HepG2 (cell line): ENCODE measurements around the gene PIGX. TPM values are rescaled to one million over a fixed set of nuclear protein-coding genes. Genes with fewer than 3 reads are reported as not detected.

Experiments
- ATAC-seq: fragments of 200-7000 bp; cut with Tn5 transposase; 3 replicates; pipeline ENCODE4 v1.9.1; 2020; ENCODE audit warnings: mild to moderate bottlenecking, moderate library complexity
- BruUV-seq: library from RNA; stranded (reverse); fragments of 400-500 nt; replicated peaks from 2 replicates; lab custom pipeline; 2021; lab: Mats Ljungman, UMichigan
- CTCF ChIA-PET: fragments of 300-600 bp; formaldehyde crosslinking; extraction: SDS; loops from one replicate; lab custom pipeline; 2021; ENCODE audit warnings: low total read pairs, inconsistent platforms, low intra/inter-chr PET ratio; lab: Yijun Ruan, JAX
- POLR2A ChIA-PET: fragments of 350-600 bp; sonication (Branson Sonifier 250); formaldehyde crosslinking; loops from one replicate; lab custom pipeline; 2020; ENCODE audit warnings: antibody characterized with exemption, inconsistent platforms; lab: Yijun Ruan, JAX
- DNase-seq: peaks from one replicate; pipeline ENCODE4 v3.0.0-alpha.2; 2015; ENCODE audit warnings: low spot score
- FAIRE-seq: peaks from 3 replicates; lab custom pipeline; 2011; peaks lifted over from hg19 to GRCh38; lab: Jason Lieb, UNC
- H2AFZ ChIP-seq: one replicate; pipeline ENCODE4 v1.6.1; 2011; ENCODE audit warnings: low read length, inconsistent platforms
- H3K27ac ChIP-seq: fragments of 300-600 bp; 3 replicates; pipeline ENCODE4 v1.8.0; 2011; ENCODE audit warnings: mixed run types, mild to moderate bottlenecking, mixed read lengths, low read length, inconsistent platforms; ENCODE audit not compliant: insufficient read depth; ENCODE audit errors: extremely low read length
- H3K27me3 ChIP-seq, 2 experiments: fragments of 200-600 bp in 1 of 2; 2 replicates in 1 of 2; 3 replicates in 1 of 2; pipeline versions ENCODE4 v1.6.0 to v1.8.0; 2011; ENCODE audit warnings: low read length in 2 of 2, mild to moderate bottlenecking in 2 of 2, moderate library complexity in 2 of 2, inconsistent platforms in 1 of 2; ENCODE audit not compliant: insufficient read depth in 2 of 2, control insufficient read depth in 1 of 2
- H3K36me3 ChIP-seq, 2 experiments: fragments of 200-600 bp in 1 of 2; replicated peaks in 1 of 2; 2 replicates in 1 of 2; 3 replicates in 1 of 2; pipeline versions ENCODE4 v1.5.1 to v1.8.0; 2011; ENCODE audit warnings: low read length in 2 of 2, inconsistent platforms in 1 of 2; ENCODE audit not compliant: insufficient read depth in 2 of 2, control insufficient read depth in 1 of 2
- H3K4me1 ChIP-seq: 2 replicates; pipeline ENCODE4 v1.5.1; 2012; ENCODE audit warnings: low read length, inconsistent platforms; ENCODE audit not compliant: insufficient read depth
- H3K4me2 ChIP-seq: 2 replicates; pipeline ENCODE4 v1.6.0; 2011; ENCODE audit warnings: low read depth, low read length, inconsistent platforms
- H3K4me3 ChIP-seq, 3 experiments: fragments of 200-600 bp in 1 of 3; sonication (generic), shearing (Covaris generic) in 1 of 3; replicated peaks in 1 of 3; 2 replicates each; pipeline ENCODE4 v1.5.1; 2011 to 2016; ENCODE audit warnings: low read length in 3 of 3, inconsistent platforms in 2 of 3, low read depth in 2 of 3, mild to moderate bottlenecking in 2 of 3, control low read depth in 1 of 3, mixed read lengths in 1 of 3; ENCODE audit not compliant: insufficient read depth in 1 of 3
- H3K79me2 ChIP-seq: one replicate; pipeline ENCODE4 v1.6.1; 2011; ENCODE audit warnings: low read length, inconsistent platforms; ENCODE audit not compliant: insufficient read depth
- H3K9ac ChIP-seq: 2 replicates; pipeline ENCODE4 v1.6.0; 2011; ENCODE audit warnings: mild to moderate bottlenecking, low read depth, low read length, inconsistent platforms; ENCODE audit not compliant: insufficient read depth
- H3K9me3 ChIP-seq: 2 replicates; pipeline ENCODE4 v1.5.1; 2012; ENCODE audit warnings: mild to moderate bottlenecking, low read length
- H4K20me1 ChIP-seq: 2 replicates; pipeline ENCODE4 v1.6.0; 2011; ENCODE audit warnings: inconsistent platforms, mild to moderate bottlenecking, low read length, moderate library complexity; ENCODE audit not compliant: insufficient read depth
- KDM6A ChIP-seq: IDR thresholded peaks from 2 replicates; pipeline ENCODE4 v1.6.1; 2016; ENCODE audit warnings: low read depth
- NAIF1 ChIP-seq: sonication (generic); formaldehyde crosslinking; IDR thresholded peaks from 2 replicates; pipeline ENCODE4 v1.5.0; 2020; ENCODE audit warnings: mild to moderate bottlenecking, missing genetic modification reagents, borderline replicate concordance
- RBFOX2 ChIP-seq: fragments of 200-400 bp; formaldehyde crosslinking; IDR thresholded peaks from 2 replicates; pipeline ENCODE4 v1.6.1; 2017; ENCODE audit warnings: low read depth, mild to moderate bottlenecking, low read length
- ZBTB26 ChIP-seq: IDR thresholded peaks from 2 replicates; pipeline ENCODE4 v1.6.1; 2016; ENCODE audit warnings: missing compliant biosample characterization, missing genetic modification reagents, borderline replicate concordance
- ZMAT5 ChIP-seq: sonication (generic); formaldehyde crosslinking; IDR thresholded peaks from 2 replicates; pipeline ENCODE4 v1.5.0; 2020; ENCODE audit warnings: mild to moderate bottlenecking, low read depth, missing genetic modification reagents, borderline replicate concordance
- ZNF407 ChIP-seq: sonication (generic); formaldehyde crosslinking; IDR thresholded peaks from one replicate; pipeline ENCODE4 v1.5.1; 2020; ENCODE audit warnings: mild to moderate bottlenecking, missing genetic modification reagents; ENCODE audit errors: not compliant biosample characterization
- ZNF713 ChIP-seq: sonication (generic); formaldehyde crosslinking; IDR thresholded peaks from 2 replicates; pipeline ENCODE4 v1.4.0; 2020; ENCODE audit warnings: mild to moderate bottlenecking, missing genetic modification reagents
- ZSCAN30 ChIP-seq: sonication (generic); formaldehyde crosslinking; IDR thresholded peaks from 2 replicates; pipeline ENCODE4 v1.5.0; 2020; ENCODE audit warnings: mild to moderate bottlenecking, missing genetic modification reagents
- WGBS: methylation state at CpG from one replicate; pipeline ENCODE4 v1.1.6; 2017; ENCODE audit warnings: low lambda C conversion rate; 5-methylcytosine and 5-hydroxymethylcytosine counted together
- in situ Hi-C: cut with HindIII; loops from 2 replicates; pipeline ENCODE4 v1.10.0; 2017; ENCODE audit warnings: low pct_unique_long_range_greater_than_20kb; ENCODE audit not compliant: extremely low pct_ligation_motif_present
- intact Hi-C: fragments of 100-400 bp; cut with micrococcal nuclease; formaldehyde crosslinking; loops from one replicate; pipeline ENCODE4 v1.10.0; 2022; ENCODE audit not compliant: unreplicated experiment
- polyA plus RNA-seq, 8 experiments: library from polyadenylated mRNA; depleted of rRNA in 3 of 8; stranded (reverse) in 7 of 8; unstranded in 1 of 8; fragments of >200 nt; fragmentation: Illumina TruSeq in 4 of 8; extraction: Trizol in 4 of 8; gene quantifications; 2 replicates each; pipeline versions ENCODE4 v1.2.1 to v1.2.3, GENCODE V29; 2011 to 2016; ENCODE audit warnings: low read depth in 4 of 8, missing spikeins in 1 of 8, mixed read lengths in 1 of 8; ENCODE audit not compliant: insufficient read depth in 1 of 8
- total RNA-seq, 5 experiments: library from RNA; depleted of rRNA; stranded (reverse); fragments of >200 nt; fragmentation: Illumina TruSeq; extraction: Trizol; gene quantifications; 2 replicates each; pipeline ENCODE4 v1.2.3, GENCODE V29; 2016; ENCODE audit warnings: low read depth in 1 of 5

Gene PIGX
- total and polyA plus RNA-seq, 2 of the 13 experiments (the other 11 are each of a cell fraction or from before 2014, with no cell fraction given) = 13.2 to 21.3 TPM

GRCh38 chr3:196699749-196700148 lies 12.4 kb upstream of the PIGX start:
- FAIRE-seq = no peak
- DNase-seq = no peak
- Histone ChIP-seq H3K4me1 (no peaks in the 10 kb centered on the region), H3K79me2 (no peaks in the 10 kb centered on the region), H4K20me1 (no peaks in the 10 kb centered on the region), H3K9ac (no peak overlapping the region), H3K27me3 (no peaks in the 10 kb centered on the region; a peak in 1 of 5 replicates)
- CTCF ChIA-PET = no interaction called here
- WGBS = 34% methylated on average over 7 of the region's 7 CpGs
- in situ Hi-C loops = no loop called here
- intact Hi-C loops = no loop called here
- TF ChIP-seq ZSCAN30 (no peak), KDM6A (CRISPR knock-in tag) (no peak), ZNF407 (CRISPR knock-in tag) (no peak), ZNF713 (CRISPR knock-in tag) (no peak), ZMAT5 (no peak), NAIF1 (CRISPR knock-in tag) (no peak), RBFOX2 (no peak), ZBTB26 (no peak)
- TF ChIP-seq, all 625 proteins: peak for 0
- Histone ChIP-seq H3K9me3 (no peaks in the 10 kb centered on the region), H3K4me2 (peak overlapping the region; percentile 23; the same call in 1 of the 2 replicates), H3K27ac (no peak overlapping the region), H3K4me3 (no peak overlapping the region), H3K36me3 (no peaks in the 10 kb centered on the region), H2AFZ (peak overlapping the region; percentile 54)
- POLR2A ChIA-PET = no interaction called here
- peak; percentile 53; the same call in 2 of the 3 replicates for ATAC-seq
- no TSS peak for BruUV-seq
